ENCODE data around the gene DNAAF9.

DNA sequence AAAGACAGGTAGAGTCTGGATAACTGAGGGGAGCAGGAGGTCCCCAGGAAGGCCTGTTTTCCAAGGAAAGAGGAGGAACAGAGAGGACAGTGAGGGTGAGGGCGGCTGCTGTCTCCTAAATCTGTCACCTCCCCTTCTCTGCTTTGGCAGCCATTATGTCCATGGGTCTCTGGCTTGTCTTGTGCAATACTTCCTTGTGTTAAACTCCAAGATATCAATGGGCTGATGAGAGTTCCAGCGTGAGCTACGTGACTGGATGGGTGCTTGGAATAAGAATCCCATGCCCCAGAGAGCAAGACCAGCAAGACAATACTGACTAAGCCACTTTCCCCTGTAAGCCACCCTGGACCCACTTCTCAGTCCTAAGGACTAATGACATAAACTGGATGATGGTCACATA lies 26.3 kb upstream of the DNAAF9 start:
- TF ChIP-seq YY1 (IDR thresholded peaks at IDR 0.05) (no peak), TAF1 (conservative IDR thresholded peaks at IDR 0.05) (no peak), EGR1 (IDR thresholded peaks at IDR 0.05; ENCODE audit: low read depth in 2 of 2) (no peak), RAD21 (IDR thresholded peaks at IDR 0.05) (no peak), GABPA (IDR thresholded peaks at IDR 0.05 in 1 of 2, conservative IDR thresholded peaks at IDR 0.05 in 1 of 2) (no peak), FOXA1 (IDR thresholded peaks at IDR 0.05) (no peak)
- TF ChIP-seq, protein P1, sequence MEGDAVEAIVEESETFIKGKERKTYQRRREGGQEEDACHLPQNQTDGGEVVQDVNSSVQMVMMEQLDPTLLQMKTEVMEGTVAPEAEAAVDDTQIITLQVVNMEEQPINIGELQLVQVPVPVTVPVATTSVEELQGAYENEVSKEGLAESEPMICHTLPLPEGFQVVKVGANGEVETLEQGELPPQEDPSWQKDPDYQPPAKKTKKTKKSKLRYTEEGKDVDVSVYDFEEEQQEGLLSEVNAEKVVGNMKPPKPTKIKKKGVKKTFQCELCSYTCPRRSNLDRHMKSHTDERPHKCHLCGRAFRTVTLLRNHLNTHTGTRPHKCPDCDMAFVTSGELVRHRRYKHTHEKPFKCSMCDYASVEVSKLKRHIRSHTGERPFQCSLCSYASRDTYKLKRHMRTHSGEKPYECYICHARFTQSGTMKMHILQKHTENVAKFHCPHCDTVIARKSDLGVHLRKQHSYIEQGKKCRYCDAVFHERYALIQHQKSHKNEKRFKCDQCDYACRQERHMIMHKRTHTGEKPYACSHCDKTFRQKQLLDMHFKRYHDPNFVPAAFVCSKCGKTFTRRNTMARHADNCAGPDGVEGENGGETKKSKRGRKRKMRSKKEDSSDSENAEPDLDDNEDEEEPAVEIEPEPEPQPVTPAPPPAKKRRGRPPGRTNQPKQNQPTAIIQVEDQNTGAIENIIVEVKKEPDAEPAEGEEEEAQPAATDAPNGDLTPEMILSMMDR (IDR thresholded peaks at IDR 0.05; ENCODE audit: low read depth, low read length, missing input control), result no peak
- TF ChIP-seq, protein P2, sequence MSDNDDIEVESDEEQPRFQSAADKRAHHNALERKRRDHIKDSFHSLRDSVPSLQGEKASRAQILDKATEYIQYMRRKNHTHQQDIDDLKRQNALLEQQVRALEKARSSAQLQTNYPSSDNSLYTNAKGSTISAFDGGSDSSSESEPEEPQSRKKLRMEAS (IDR thresholded peaks at IDR 0.05), result no peak
- TF ChIP-seq, protein P3, sequence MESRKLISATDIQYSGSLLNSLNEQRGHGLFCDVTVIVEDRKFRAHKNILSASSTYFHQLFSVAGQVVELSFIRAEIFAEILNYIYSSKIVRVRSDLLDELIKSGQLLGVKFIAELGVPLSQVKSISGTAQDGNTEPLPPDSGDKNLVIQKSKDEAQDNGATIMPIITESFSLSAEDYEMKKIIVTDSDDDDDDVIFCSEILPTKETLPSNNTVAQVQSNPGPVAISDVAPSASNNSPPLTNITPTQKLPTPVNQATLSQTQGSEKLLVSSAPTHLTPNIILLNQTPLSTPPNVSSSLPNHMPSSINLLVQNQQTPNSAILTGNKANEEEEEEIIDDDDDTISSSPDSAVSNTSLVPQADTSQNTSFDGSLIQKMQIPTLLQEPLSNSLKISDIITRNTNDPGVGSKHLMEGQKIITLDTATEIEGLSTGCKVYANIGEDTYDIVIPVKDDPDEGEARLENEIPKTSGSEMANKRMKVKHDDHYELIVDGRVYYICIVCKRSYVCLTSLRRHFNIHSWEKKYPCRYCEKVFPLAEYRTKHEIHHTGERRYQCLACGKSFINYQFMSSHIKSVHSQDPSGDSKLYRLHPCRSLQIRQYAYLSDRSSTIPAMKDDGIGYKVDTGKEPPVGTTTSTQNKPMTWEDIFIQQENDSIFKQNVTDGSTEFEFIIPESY (IDR thresholded peaks at IDR 0.05), result no peak
- TF ChIP-seq, protein P4, sequence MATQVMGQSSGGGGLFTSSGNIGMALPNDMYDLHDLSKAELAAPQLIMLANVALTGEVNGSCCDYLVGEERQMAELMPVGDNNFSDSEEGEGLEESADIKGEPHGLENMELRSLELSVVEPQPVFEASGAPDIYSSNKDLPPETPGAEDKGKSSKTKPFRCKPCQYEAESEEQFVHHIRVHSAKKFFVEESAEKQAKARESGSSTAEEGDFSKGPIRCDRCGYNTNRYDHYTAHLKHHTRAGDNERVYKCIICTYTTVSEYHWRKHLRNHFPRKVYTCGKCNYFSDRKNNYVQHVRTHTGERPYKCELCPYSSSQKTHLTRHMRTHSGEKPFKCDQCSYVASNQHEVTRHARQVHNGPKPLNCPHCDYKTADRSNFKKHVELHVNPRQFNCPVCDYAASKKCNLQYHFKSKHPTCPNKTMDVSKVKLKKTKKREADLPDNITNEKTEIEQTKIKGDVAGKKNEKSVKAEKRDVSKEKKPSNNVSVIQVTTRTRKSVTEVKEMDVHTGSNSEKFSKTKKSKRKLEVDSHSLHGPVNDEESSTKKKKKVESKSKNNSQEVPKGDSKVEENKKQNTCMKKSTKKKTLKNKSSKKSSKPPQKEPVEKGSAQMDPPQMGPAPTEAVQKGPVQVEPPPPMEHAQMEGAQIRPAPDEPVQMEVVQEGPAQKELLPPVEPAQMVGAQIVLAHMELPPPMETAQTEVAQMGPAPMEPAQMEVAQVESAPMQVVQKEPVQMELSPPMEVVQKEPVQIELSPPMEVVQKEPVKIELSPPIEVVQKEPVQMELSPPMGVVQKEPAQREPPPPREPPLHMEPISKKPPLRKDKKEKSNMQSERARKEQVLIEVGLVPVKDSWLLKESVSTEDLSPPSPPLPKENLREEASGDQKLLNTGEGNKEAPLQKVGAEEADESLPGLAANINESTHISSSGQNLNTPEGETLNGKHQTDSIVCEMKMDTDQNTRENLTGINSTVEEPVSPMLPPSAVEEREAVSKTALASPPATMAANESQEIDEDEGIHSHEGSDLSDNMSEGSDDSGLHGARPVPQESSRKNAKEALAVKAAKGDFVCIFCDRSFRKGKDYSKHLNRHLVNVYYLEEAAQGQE (IDR thresholded peaks at IDR 0.05), result no peak
- TF ChIP-seq, protein P5, sequence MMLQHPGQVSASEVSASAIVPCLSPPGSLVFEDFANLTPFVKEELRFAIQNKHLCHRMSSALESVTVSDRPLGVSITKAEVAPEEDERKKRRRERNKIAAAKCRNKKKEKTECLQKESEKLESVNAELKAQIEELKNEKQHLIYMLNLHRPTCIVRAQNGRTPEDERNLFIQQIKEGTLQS (IDR thresholded peaks at IDR 0.05), result no peak
